K562 (cell line): Measurements from ENCODE around the gene MADD.
A peak's percentile ranks its signal among the peaks of the same experiment; 100 is the strongest.

ENCODE experiments used
- ARID3B ChIP-seq: fragments of 250-450 bp; sonication (Bioruptor Pico); IDR thresholded peaks from 2 replicates; pipeline ENCODE4 v1.4.0; 2020; ENCODE audit warnings: borderline replicate concordance
- FIP1L1 ChIP-seq: fragments of 200-400 bp; formaldehyde crosslinking; IDR thresholded peaks from 2 replicates; pipeline ENCODE4 v1.6.1; 2018; ENCODE audit warnings: mild to moderate bottlenecking, low read depth, low read length; ENCODE audit not compliant: poor library complexity, severe bottlenecking
- FOXK1 ChIP-seq: sonication (generic); formaldehyde crosslinking; IDR thresholded peaks from 2 replicates; pipeline ENCODE4 v1.8.0; 2022; ENCODE audit warnings: missing genetic modification reagents, mild to moderate bottlenecking, borderline replicate concordance
- MCM3 ChIP-seq: fragments of 450-650 bp; IDR thresholded peaks from 2 replicates; pipeline ENCODE4 v1.6.1; 2016
- MXD1 ChIP-seq: fragments of 250-450 bp; sonication (Bioruptor Pico); IDR thresholded peaks from 2 replicates; pipeline ENCODE4 v1.8.0; 2021; ENCODE audit warnings: borderline replicate concordance, mild to moderate bottlenecking, moderate library complexity; ENCODE audit not compliant: poor library complexity, severe bottlenecking
- NR1H2 ChIP-seq: sonication (generic); formaldehyde crosslinking; IDR thresholded peaks from 2 replicates; pipeline ENCODE4 v1.4.0; 2020; ENCODE audit warnings: mild to moderate bottlenecking, missing genetic modification reagents
- PTBP1 ChIP-seq: fragments of 200-400 bp; formaldehyde crosslinking; IDR thresholded peaks from 2 replicates; pipeline ENCODE4 v1.6.1; 2017; ENCODE audit warnings: low read depth, low read length
- RCOR1 ChIP-seq, 2 experiments: IDR thresholded peaks; 2 replicates each; pipeline ENCODE4 v1.6.1; 2012; ENCODE audit warnings: low read depth in 2 of 2, low read length in 2 of 2, borderline replicate concordance in 1 of 2, improper control_type of control experiment in 1 of 2
- TARDBP ChIP-seq: fragments of 450-650 bp; IDR thresholded peaks from 2 replicates; pipeline ENCODE4 v1.6.1; 2016
- ZBTB1 ChIP-seq: sonication (generic); formaldehyde crosslinking; IDR thresholded peaks from 2 replicates; pipeline ENCODE4 v1.8.1; 2023; ENCODE audit warnings: missing genetic modification reagents, low read depth, mild to moderate bottlenecking, borderline replicate concordance
- ZEB2 ChIP-seq: fragments of 450-650 bp; IDR thresholded peaks from 2 replicates; pipeline ENCODE4 v1.6.1; 2016
- ZNF263 ChIP-seq: sonication (generic); formaldehyde crosslinking; IDR thresholded peaks from 2 replicates; pipeline ENCODE4 v1.8.0; 2022; ENCODE audit warnings: mild to moderate bottlenecking, missing genetic modification reagents, borderline replicate concordance
- ZNF41 ChIP-seq: fragments of 250-450 bp; sonication (Bioruptor Pico); conservative IDR thresholded peaks from 2 replicates; pipeline ENCODE4 v1.4.0; 2020; ENCODE audit warnings: mild to moderate bottlenecking
- TF ChIP-seq, protein P1 (sequence below): sonication (generic); formaldehyde crosslinking; IDR thresholded peaks from 2 replicates; pipeline ENCODE4 v1.9.0; 2022; ENCODE audit warnings: mild to moderate bottlenecking, missing genetic modification reagents

DNA sequence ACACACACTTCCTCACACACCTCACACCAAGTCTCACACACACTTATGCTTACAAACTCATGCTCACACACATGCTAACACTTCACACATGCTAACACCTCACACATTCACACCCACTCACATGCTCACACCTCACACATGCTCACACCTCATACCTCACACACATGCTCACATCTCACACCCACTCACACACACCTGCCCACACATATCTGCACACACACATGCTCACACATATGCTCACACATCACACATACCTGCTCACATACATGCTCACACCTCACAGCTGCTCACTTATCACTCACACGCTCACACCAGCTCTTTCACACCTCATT, 87.0 kb downstream of the MADD start:
- TF ChIP-seq ZBTB1 (CRISPR knock-in tag) (no peak), RCOR1 (IDR thresholded peaks at IDR 0.05; ENCODE audit: borderline replicate concordance in 1 of 2, low read depth in 2 of 2, low read length in 2 of 2) (no peak), NR1H2 (CRISPR knock-in tag) (no peak), MCM3 (no peak), ARID3B (CRISPR knock-in tag) (no peak), ZEB2 (no peak), FOXK1 (no peak), ZNF41 (no peak), PTBP1 (no peak), TARDBP (peak; percentile 90; the same call in 1 of the 2 replicates), FIP1L1 (no peak), MXD1 (CRISPR knock-in tag) (no peak), ZNF263 (CRISPR knock-in tag) (no peak)
- TF ChIP-seq, protein P1, sequence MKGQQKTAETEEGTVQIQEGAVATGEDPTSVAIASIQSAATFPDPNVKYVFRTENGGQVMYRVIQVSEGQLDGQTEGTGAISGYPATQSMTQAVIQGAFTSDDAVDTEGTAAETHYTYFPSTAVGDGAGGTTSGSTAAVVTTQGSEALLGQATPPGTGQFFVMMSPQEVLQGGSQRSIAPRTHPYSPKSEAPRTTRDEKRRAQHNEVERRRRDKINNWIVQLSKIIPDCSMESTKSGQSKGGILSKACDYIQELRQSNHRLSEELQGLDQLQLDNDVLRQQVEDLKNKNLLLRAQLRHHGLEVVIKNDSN = no peak
